ENCODE results near the gene NELFB.

The NELFB gene

GRCh38 chr9:137321726-137322361 lies 66.7 kb downstream of the NELFB start:
- Mint-ChIP-seq H3K36me3 (ENCODE audit: low read depth) (peaks cover 3% of the 10 kb centered on the region), H3K27me3 (ENCODE audit: low read depth) (no peaks in the 10 kb centered on the region), H3K9me3 (no peaks in the 10 kb centered on the region), H3K27ac (no peak overlapping the region), H3K4me1 (no peaks in the 10 kb centered on the region), H3K4me3 (no peak overlapping the region)
- no peak for TF ChIP-seq CTCF (IDR thresholded peaks at IDR 0.05; ENCODE audit: unreplicated experiment in 3 of 3)

Measured in nephron (organoid).